ENCODE data around the gene PGA4.
"Not testable (repeated sequence)": the region's sequence is repeated elsewhere in the genome, so short reads cannot be mapped to it uniquely, and the experiment has no call there.

- not testable (repeated sequence) for TF ChIP-seq E2F4 (CRISPR knock-in tag; IDR thresholded peaks at IDR 0.05; ENCODE audit: borderline replicate concordance, low read depth); CTCF (IDR thresholded peaks at IDR 0.05); ZNF425 (CRISPR knock-in tag; conservative IDR thresholded peaks at IDR 0.05); NR3C1 (CRISPR knock-in tag; conservative IDR thresholded peaks at IDR 0.05; ENCODE audit: low read depth); ESRRA (CRISPR knock-in tag; IDR thresholded peaks at IDR 0.05; ENCODE audit: borderline replicate concordance); ZNF219 (CRISPR knock-in tag; IDR thresholded peaks at IDR 0.05; ENCODE audit: borderline replicate concordance); CDX4 (CRISPR knock-in tag; IDR thresholded peaks at IDR 0.05; ENCODE audit: borderline replicate concordance); TCF7 (CRISPR knock-in tag; IDR thresholded peaks at IDR 0.05; ENCODE audit: low read depth); SMAD3 (CRISPR knock-in tag; IDR thresholded peaks at IDR 0.05; ENCODE audit: borderline replicate concordance); SP1 (CRISPR knock-in tag; conservative IDR thresholded peaks at IDR 0.05); IRF1 (CRISPR knock-in tag; IDR thresholded peaks at IDR 0.05); USF2 (CRISPR knock-in tag; IDR thresholded peaks at IDR 0.05); PRDM15 (CRISPR knock-in tag; IDR thresholded peaks at IDR 0.05)
These were observed 18.3 kb upstream of the PGA4 start for GRCh38 chr11:61203873-61204272.

Measured in WTC11 (cell line).